Measurements from ENCODE around the gene SCUBE1.

DNA sequence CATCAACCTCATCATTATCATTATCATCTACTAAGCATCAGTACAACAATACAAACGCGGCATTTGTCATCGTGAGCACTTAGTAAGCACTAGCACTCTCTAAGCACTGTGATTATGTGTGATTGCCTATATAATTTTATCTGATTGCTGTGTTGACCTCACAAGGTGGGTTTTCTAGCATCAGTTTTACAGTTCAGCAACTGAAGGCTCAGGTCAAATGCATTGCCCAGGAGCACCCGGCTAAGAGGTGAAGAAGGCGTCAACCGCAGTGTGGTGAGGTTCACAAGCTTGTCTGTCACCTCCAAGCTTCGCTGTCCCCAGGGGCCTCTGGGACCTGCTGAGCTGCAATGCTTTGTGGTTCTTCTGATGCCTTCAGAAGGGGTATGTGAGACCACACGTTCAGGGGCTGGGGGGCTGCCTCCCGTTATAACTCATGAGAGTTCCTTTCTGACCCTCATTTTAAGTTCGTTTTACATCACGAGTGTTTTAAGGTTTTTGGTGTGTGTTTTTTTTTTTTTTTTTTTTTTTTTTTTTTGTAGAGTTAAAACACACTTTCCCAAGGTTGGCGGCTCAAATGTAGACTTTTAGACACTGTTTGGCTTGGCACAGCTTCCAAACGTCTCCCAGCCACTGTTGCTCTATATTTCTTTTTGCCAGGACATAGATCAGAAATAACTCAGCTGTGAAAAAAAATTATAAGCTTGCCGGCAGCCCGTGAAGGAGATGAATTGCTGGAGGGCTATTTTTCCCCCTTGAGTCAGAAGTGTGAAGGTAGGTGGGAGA lies 33.8 kb upstream of the SCUBE1 start:
- TF ChIP-seq, protein P1, sequence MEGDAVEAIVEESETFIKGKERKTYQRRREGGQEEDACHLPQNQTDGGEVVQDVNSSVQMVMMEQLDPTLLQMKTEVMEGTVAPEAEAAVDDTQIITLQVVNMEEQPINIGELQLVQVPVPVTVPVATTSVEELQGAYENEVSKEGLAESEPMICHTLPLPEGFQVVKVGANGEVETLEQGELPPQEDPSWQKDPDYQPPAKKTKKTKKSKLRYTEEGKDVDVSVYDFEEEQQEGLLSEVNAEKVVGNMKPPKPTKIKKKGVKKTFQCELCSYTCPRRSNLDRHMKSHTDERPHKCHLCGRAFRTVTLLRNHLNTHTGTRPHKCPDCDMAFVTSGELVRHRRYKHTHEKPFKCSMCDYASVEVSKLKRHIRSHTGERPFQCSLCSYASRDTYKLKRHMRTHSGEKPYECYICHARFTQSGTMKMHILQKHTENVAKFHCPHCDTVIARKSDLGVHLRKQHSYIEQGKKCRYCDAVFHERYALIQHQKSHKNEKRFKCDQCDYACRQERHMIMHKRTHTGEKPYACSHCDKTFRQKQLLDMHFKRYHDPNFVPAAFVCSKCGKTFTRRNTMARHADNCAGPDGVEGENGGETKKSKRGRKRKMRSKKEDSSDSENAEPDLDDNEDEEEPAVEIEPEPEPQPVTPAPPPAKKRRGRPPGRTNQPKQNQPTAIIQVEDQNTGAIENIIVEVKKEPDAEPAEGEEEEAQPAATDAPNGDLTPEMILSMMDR (IDR thresholded peaks at IDR 0.05; ENCODE audit: control extremely low read depth in 1 of 3, insufficient read depth in 1 of 3, low read depth in 1 of 3, low read length in 3 of 3): no peak
- TF ChIP-seq BRCA1 (IDR thresholded peaks at IDR 0.05; ENCODE audit: low read depth, low read length): no peak
- no peak for TF ChIP-seq JUN (IDR thresholded peaks at IDR 0.05; ENCODE audit: low read depth, low read length)
- TF ChIP-seq POLR2A (IDR thresholded peaks at IDR 0.05; ENCODE audit: control extremely low read depth in 1 of 2, low read depth in 2 of 2, low read length in 2 of 2): no peak
